Esophagus (tissue), 2 donors: Measurements from ENCODE around the gene MYORG. TPM values are rescaled to one million over a fixed set of nuclear protein-coding genes. Genes with fewer than 3 reads are reported as not detected.

Experiments used
- H3K27ac ChIP-seq, 2 donors: one replicate each; pipeline ENCODE4 v1.5.1; 2013; ENCODE audit warnings: low read depth in 2 of 2, mild to moderate bottlenecking in 2 of 2, inconsistent platforms in 1 of 2, low read length in 1 of 2, moderate library complexity in 1 of 2
- H3K27me3 ChIP-seq, 2 donors: one replicate each; pipeline ENCODE4 v1.6.1; 2013; ENCODE audit warnings: low read length in 2 of 2, control low read depth in 1 of 2, mild to moderate bottlenecking in 1 of 2; ENCODE audit not compliant: insufficient read depth in 2 of 2, control insufficient read depth in 1 of 2
- H3K36me3 ChIP-seq, 2 donors: one replicate each; pipeline ENCODE4 v1.6.1; 2013; ENCODE audit warnings: low read length in 1 of 2; ENCODE audit not compliant: control insufficient read depth in 2 of 2, insufficient read depth in 2 of 2
- H3K4me1 ChIP-seq, 2 donors: one replicate each; pipeline ENCODE4 v1.6.1; 2013; ENCODE audit warnings: low read length in 1 of 2; ENCODE audit not compliant: control insufficient read depth in 2 of 2, insufficient read depth in 2 of 2
- H3K4me3 ChIP-seq, 2 donors: one replicate each; pipeline ENCODE4 v1.5.1; 2013; ENCODE audit warnings: low read length in 2 of 2, mild to moderate bottlenecking in 2 of 2, low read depth in 1 of 2, moderate library complexity in 1 of 2
- H3K9me3 ChIP-seq, 2 donors: one replicate each; pipeline ENCODE4 v1.6.1; 2013; ENCODE audit warnings: mild to moderate bottlenecking in 2 of 2, low read depth in 1 of 2, low read length in 1 of 2, moderate library complexity in 1 of 2; ENCODE audit not compliant: control insufficient read depth in 2 of 2, insufficient read depth in 1 of 2
- WGBS, 2 donors: extraction: QIAGEN DNeasy Blood & Tissue Kit; methylation state at CpG; one replicate each; pipeline ENCODE4 v1.1.7; 2013; 5-methylcytosine and 5-hydroxymethylcytosine counted together
- polyA plus RNA-seq, 2 donors: library from polyadenylated mRNA; stranded (reverse); fragments of 200-250 nt; gene quantifications; one replicate each; pipeline ENCODE4 v1.2.3, GENCODE V29; 2013
- donor health status: healthy with polysubstance abuse.
- donor health status: Bipolar disorder and iron deficiency.

Gene MYORG
- polyA plus RNA-seq, 2 donors: 2.5 to 3.6 TPM

DNA sequence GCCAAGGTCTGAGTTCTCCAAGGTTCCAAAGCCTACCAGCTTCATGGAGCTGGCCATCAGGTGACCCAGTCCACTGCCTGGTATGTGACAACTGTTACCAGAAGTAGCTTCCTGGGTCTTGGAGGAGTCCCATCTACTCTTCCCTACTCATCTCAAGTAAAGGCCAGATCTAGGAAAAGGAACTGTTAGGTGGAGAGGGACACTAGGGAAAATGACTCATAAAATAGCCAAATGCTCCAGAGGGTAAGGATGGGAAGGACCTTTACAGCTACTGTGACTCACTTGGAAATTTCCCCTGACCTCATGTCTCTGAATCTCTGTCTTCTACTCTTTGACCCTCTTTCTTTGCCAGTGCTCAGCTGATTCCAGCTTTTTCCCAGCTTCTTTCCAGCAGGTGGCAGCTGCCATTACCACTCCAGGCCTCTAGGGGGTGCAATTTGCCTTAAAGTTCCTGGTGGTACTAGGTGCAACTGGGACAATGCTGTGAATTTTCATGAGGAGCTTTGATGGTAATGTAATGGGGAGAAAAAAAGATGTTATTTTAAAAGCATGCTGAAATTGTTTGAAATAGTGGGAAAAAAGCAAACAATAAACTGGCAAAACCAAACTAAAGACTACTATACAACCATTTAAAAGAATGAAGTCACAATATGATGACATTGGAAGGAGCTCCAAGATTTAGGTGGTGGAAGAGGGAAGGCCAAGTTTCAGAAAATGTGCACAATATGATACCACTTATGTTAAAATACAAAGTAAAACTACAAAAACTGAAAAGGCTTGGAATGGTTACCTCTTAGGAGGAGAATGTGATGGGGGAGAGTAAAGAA, 27.1 kb upstream of the MYORG start:
- H3K36me3 ChIP-seq: peaks cover 11 to 29% of the 10 kb centered on the region in 2 donors
- H3K9me3 ChIP-seq: no peaks in the 10 kb centered on the region
- no peaks in the 10 kb centered on the region for H3K4me1 ChIP-seq
- H3K27me3 ChIP-seq: no peaks in the 10 kb centered on the region
- no peak overlapping the region for H3K27ac ChIP-seq
- no peak overlapping the region for H3K4me3 ChIP-seq

DNA sequence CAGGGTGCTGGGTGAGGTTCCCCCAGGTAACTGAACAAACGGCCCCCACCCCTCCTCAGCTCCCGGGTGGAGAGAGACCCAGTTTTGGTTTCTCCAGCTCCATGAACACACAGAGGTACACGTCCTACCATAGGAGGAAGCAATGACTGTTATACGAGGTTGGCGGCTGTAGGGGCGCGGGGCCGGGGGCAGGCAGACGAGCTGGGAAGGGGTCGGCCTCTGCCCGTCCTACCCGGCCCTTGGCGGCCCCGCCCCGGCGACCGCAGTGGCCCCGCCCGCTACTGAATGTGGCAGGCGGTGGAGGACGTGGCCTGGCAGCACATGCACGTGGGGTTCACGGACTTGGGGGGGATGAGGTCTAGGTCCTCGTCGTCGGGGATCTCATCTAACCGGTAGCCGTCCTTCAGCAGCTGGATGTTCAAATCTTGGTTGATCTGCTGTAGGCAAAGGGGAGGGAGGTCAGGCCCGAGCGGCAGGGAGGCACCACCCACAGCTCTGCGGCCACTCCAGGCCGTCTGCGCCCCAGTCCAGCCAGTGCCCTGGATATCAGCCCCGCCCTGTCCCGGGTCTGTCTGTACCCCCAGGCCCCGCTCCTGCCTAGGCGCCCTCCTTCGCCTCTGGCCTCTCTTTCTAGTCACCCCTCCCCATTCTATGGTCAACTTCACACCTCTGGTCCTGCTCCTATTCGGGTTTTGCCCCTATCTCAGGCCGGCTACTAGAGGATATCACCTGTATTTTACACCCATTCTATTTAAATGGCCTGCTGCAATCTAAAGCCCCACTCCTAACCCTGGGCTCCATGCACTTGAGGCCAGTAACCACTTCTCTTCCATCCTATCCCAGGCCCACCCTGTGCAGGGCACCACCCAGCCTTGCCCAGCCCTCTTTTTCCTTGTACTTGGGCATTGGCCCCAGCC, 24.2 kb upstream of the MYORG start:
- no peak overlapping the region for H3K4me3 ChIP-seq
- no peaks in the 10 kb centered on the region for H3K9me3 ChIP-seq
- no peaks in the 10 kb centered on the region for H3K4me1 ChIP-seq
- no peak overlapping the region for H3K27ac ChIP-seq
- no peaks in the 10 kb centered on the region for H3K27me3 ChIP-seq
- H3K36me3 ChIP-seq: peaks cover 11 to 32% of the 10 kb centered on the region in 2 donors
- WGBS, 2 donors: 85 to 86% methylated on average over 40 of the region's 40 CpGs

DNA sequence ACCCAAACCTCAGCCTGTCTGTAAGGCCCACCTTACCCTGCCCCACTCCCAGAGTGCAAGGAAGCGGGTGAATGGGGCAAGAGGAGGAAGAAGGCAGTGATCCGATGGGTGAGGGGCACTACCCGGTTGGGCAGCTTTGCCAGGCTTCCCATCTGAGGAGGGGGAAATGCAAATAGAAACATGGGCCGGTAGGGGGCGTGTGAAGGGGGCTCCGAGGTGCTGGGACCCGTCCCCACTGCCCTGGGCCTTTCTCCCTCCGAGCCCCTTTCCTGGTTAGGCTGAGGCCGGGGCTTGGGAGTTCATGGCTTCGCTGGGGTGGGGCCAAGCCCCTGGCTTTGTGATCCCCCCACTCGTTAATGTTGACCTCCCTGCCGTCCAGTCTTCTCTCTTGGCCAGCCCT, 23.6 kb upstream of the MYORG start:
- Histone ChIP-seq H3K9me3 (no peaks in the 10 kb centered on the region), H3K27ac (no peak overlapping the region), H3K4me1 (no peaks in the 10 kb centered on the region), H3K4me3 (no peak overlapping the region), H3K36me3 (peaks cover 6 to 32% of the 10 kb centered on the region in 2 donors), H3K27me3 (no peaks in the 10 kb centered on the region)
- 77 to 86% methylated on average over 10 to 12 of the region's 12 CpGs for WGBS, 2 donors

DNA sequence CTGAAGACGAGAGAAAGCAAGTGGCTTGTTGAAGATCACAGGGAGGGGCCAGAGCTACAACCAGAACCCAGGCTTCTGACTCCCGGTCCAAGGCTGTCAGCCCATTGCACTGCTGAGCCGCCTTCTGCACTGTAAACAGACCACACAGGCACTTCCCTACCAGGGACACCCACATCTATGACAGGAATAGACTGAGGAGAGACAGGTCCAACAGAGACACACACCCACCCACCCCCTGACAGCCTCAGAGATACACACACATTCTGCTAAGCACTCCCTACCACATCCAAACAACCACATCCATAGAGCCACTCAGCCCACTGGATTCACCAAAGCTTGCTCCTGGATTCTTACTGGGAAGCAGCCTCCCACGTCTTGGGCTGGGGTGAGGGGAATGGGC, 23.0 kb upstream of the MYORG start:
- Histone ChIP-seq H3K9me3 (no peaks in the 10 kb centered on the region), H3K36me3 (peaks cover 3 to 30% of the 10 kb centered on the region in 2 donors), H3K27ac (no peak overlapping the region), H3K4me1 (no peaks in the 10 kb centered on the region), H3K4me3 (no peak overlapping the region), H3K27me3 (no peaks in the 10 kb centered on the region)
- WGBS, 2 donors: 84 to 86% methylated on average over 4 of the region's 4 CpGs

DNA sequence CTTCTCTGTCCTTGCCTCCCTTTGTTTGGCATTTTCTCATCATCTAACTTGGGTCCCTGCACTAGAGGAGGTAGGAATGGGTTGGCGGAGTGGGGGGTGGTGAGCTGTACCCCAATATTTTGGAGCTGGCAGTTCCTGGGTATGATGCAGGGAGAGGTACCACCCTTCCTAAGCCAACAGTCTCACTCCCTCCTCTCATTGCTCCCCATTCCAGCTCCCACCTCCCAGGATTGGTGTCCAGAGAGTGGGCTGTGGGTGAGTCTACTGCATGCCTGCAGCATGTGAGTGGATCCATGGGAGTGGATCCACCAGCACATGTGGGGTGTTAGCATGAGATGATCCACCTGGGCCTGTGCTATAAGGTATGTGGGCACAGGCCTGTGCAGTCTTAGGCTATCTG, 22.2 kb upstream of the MYORG start:
- no peaks in the 10 kb centered on the region for H3K27me3 ChIP-seq
- H3K4me3 ChIP-seq: no peak overlapping the region
- 87 to 100% methylated on average over 1 of the region's 1 CpG for WGBS, 2 donors
- no peaks in the 10 kb centered on the region for H3K9me3 ChIP-seq
- no peaks in the 10 kb centered on the region for H3K4me1 ChIP-seq
- peaks cover 3 to 30% of the 10 kb centered on the region in 2 donors for H3K36me3 ChIP-seq
- no peak overlapping the region for H3K27ac ChIP-seq

DNA sequence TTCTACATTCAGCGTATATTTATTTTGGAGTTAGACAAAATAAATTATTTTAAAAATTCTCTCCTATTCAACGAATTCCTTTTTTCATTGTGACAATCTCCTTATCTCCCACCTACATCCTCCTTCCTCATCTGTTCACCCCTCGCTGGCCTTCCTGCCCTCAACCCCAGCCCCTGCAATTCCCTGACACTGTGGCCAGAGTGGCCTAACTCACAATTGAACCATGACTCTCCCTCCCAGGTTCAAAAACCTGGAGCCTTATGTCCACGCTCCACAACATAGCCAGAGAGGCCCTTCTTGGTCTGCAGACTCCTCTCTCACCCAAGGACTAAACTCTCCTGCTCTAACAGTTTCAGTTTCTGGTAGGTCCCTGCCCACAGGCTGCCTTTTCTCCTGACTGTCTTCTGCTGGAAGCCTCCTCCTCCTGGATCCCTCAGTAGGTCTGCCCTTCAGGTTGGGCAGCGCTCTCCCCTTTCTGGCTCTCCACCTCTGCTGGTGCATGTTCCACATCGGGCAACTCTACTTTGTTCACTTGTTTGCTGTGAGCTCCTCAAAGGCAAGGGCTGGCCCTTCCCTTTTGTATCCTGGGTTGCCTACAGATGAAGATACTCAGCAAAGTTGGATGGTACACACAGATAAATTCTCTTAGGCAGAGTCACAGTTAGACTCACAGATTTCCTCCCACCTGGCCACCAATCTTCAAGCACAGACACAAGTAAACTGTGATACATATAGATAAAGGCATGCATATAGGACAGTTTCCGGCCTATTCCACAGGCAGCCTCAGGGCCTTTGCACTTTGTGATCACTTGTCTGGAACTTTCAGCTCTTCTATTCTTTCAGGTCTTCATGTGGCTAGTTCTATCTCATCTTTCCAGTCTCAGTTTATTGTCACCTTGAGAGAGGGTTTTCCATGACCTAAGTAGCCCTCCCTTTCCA, 19.8 kb upstream of the MYORG start:
- H3K27ac ChIP-seq: no peak overlapping the region
- H3K4me1 ChIP-seq: no peaks in the 10 kb centered on the region
- H3K4me3 ChIP-seq: no peak overlapping the region
- peaks cover 3 to 22% of the 10 kb centered on the region in 2 donors for H3K36me3 ChIP-seq
- no peaks in the 10 kb centered on the region for H3K27me3 ChIP-seq
- no peaks in the 10 kb centered on the region for H3K9me3 ChIP-seq
- 78 to 80% methylated on average over 7 of the region's 7 CpGs for WGBS, 2 donors

DNA sequence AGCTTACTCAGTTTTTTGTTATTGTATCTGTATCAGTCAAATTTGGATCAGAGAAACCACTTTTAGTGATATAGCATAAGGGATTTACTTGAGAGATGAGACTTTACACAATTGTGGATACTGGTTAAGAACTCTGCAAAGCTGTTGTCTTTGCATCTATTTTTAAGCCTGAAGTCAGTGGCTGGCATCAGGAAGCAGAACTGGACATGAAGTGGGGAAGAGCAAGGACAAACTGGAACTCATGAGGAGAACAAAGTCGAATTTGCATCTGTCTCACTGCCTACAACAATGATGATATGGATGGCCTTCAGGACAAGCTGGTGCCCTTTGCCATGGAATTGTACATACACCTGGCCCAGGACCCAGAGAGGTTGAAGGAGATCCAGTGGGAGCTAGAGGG, 15.8 kb upstream of the MYORG start:
- H3K4me1 ChIP-seq: no peaks in the 10 kb centered on the region

DNA sequence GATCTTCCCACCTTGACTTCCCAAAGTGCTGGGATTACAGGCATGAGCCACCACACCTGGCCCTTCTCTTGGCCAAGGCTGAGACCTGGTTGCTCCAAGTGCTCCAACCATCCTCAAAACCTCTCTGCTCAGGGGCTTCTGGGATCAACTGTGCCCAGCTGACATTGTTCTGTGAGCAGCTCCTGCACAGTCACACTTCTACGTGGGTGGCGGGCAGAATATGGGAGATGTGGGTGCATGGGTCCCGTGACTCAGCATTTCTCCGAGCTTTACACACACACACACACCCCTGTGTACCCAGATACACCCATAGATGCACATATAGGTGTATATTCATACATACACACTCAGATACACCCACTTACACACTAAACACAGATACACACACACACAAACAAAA, 10.5 kb upstream of the MYORG start:
- Histone ChIP-seq H3K27me3 (no peaks in the 10 kb centered on the region), H3K4me1 (peaks cover 0 to 2% of the 10 kb centered on the region in 2 donors), H3K9me3 (no peaks in the 10 kb centered on the region), H3K36me3 (no peaks in the 10 kb centered on the region), H3K27ac (no peak overlapping the region), H3K4me3 (no peak overlapping the region)
- 85 to 87% methylated on average over 4 of the region's 4 CpGs for WGBS, 2 donors

More for the DNA sequence above, 15.8 kb upstream of the MYORG start:
- WGBS, 2 donors: 61 to 67% methylated on average over 1 of the region's 1 CpG
- H3K27me3 ChIP-seq: no peaks in the 10 kb centered on the region
- H3K4me3 ChIP-seq: no peak overlapping the region
- H3K9me3 ChIP-seq: no peaks in the 10 kb centered on the region
- H3K27ac ChIP-seq: no peak overlapping the region
- H3K36me3 ChIP-seq: peaks cover 0 to 2% of the 10 kb centered on the region in 2 donors

DNA sequence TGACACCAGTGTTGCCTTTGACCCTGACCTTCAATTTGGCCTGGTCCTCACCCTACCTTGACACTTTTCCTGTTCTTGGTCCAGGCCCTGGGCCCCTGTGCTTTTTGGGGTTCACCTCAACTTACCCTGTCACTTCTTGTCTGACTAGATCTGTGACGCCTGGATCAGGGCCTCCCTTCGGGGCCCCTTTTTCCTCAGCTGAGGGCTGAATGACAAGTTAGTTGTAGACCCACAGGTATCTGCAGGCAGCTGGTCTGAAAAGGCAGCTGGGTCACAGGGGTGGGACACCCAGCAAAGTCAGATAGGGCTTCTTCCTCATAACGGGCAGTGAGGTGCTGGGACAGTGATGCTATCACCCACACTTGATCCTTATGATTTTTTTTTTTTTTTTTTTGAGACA, 10.0 kb upstream of the MYORG start:
- WGBS, 2 donors: 87 to 94% methylated on average over 3 of the region's 3 CpGs
- Histone ChIP-seq H3K27ac (no peak overlapping the region), H3K4me3 (no peak overlapping the region), H3K27me3 (no peaks in the 10 kb centered on the region), H3K9me3 (no peaks in the 10 kb centered on the region), H3K36me3 (no peaks in the 10 kb centered on the region), H3K4me1 (peaks cover 0 to 2% of the 10 kb centered on the region in 2 donors)
